HG03575 (cell line): Measurements from ENCODE around the gene NUDT7.

Experiments
- ATAC-seq: cut with Tn5 transposase; IDR thresholded peaks from one replicate; pipeline ENCODE4 v1.9.1; 2021; ENCODE audit not compliant: unreplicated experiment, insufficient number of reproducible peaks, low FRiP score; ENCODE audit errors: extremely low read depth

Gene NUDT7

GRCh38 chr16:77722309-77723107 is at the start of gene NUDT7:
TSS of gene NUDT7 (plus strand) at chr16:77722514. CDS start at chr16:77722583, 69 bp downstream.
- peak; percentile 51 for ATAC-seq

DNA sequence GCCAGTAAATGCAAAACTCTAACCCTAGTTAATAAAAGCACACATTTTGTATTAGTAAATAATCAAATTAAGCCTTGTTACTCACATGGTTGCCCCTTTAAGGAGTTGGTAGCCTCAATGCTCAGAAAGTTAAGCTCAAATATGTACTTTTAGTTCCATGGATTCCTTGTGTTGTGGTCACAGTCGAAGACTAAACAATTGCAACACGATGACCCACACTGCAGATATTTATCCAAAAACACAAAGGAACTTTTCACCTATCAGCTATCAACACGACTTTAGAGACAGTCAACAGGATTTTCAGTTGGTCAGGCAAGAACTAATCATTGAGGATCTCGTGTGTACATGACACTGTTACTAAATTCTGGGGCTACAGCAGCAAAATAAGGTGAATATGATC is 47.4 kb upstream of the NUDT7 start:
- ATAC-seq, result no peak

DNA sequence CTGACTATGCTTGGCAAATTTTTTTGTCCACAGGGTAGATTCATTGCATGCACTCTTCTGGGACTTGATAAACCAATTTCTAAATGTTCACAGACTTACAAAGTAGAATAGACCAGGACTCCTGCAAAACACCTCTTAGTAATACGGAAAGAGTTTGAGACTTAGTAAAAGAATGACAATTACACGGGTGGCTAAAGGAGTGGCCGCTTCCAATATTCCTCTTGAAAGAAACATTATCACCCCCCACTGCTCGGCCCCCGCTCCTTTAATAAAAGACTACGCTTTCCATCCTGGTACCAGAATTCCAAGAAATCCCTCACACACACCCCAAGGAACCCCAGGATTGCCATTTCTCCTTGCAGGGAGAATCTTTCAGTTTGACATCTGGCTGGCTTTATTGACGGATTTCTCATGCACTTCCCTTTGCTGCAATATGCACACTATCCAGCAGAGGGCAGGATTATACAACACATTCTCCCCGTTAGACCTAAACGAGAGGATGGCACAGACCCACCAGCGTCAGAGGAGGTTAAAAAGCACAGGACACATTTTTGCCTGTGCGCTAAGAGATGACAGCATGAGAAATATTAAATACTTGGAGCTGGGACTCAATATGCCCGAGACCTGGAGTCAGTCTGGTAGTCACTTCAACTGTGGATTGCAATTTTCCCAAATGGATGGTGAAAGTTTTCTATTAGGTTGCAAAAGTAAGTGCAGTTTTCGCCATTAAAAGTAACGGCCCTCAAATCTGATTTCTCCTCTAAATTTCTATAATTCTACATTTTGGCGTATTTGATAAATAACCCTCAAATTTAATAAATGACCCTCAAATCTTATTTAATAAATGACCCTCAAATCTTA is 46.6 kb upstream of the NUDT7 start:
- no peak for ATAC-seq

- no peak for ATAC-seq
Measured at GRCh38 chr16:77677129-77677528, 45.2 kb upstream of the NUDT7 start.

DNA sequence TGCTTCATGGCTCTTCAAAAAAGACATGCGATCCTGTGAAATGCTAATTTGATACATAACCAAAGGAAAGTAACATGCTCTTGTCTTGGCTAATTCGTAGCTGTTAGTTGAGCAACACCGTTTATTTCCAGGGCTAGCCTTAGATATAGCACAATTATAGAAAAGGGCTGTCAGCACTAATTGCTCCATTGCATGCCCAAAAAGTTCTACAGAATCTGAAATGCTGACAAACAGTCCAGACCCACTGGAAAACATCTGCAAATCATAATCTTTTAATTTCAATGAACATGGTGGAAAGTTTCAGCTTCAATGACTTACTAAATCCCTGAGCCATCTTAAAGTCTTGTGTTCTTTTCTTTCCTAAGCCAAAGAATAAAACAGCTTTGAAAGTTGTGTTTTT is 42.9 kb upstream of the NUDT7 start:
- no peak for ATAC-seq

DNA sequence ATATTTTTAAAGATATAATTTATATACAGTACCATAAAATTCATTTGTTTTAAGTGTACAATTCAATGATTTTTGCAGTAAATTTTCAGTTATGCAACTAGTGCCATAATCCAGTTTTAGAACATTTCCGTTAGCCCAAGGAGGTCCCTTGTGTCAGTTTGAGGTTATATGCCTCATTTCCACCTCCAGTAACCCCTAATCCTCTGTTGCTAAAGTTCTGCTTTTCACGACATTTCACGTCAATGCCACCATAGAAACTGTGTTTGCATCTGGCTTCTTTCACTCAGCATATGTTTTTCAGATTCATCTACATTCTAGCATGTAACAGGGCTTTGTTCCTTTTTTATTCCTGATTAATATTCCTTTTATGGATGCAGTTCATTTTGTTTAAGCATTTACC is 42.4 kb upstream of the NUDT7 start:
- no peak for ATAC-seq

GRCh38 chr16:77680496-77680895 is 41.8 kb upstream of the NUDT7 start:
- no peak for ATAC-seq

GRCh38 chr16:77682586-77682985 is 39.7 kb upstream of the NUDT7 start:
- ATAC-seq, result no peak

DNA sequence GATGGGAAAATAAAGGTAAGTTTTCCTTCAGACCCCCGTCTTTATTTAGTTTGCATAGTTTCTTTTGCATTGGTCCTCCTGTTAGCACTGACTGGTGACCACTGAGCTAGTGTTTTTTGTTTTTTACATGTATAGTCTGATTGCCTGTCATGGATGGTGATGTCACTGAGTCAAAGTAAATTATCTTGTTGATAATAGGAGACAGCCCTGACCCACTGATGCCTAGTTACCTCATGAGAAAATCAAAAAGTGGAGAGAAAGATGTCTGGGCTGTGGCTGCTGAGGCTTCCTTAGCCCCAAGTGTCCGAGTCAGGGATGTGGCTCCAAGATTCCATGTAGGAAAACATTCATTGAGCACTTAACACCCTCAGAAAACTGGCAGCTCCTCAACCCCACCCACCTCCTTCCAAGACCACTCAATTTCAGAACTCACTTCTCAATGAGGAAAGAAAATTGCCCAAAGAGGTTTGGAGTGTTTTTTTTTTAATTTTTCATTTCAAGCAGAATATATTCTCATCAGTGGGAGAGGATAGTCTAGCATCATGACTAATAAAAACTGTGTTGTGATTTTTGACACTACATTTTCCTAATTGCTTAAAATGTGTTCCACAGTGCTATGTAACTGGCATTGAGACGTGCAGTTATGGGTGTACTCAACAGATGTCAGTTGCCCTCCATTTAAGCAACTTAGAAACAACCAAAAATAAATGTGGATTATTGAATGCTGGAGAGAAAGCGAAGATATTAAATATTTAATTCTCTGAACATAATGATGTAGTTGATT is 38.7 kb upstream of the NUDT7 start:
- ATAC-seq, result no peak

GRCh38 chr16:77684181-77684526 is 38.2 kb upstream of the NUDT7 start:
- no peak for ATAC-seq

DNA sequence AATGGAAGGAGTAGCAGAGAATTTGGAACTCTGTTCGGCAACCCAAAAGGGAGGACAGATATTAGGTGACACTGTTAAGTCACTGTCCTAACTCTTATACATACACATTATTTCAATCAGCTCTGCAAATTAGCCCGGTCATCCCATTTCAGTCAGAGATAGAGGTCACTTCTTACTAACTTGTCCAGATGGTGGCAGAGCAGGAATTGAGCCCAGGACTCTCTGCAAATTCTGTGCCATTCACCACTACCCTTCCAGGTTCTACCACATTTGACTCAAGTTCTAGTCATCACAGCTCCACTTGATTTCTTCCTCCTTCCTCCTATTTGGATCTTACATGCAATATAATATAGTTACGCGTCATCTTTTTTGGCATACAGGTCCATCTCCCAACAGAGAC is 35.9 kb upstream of the NUDT7 start:
- ATAC-seq, result no peak

GRCh38 chr16:77689971-77690370 is 32.3 kb upstream of the NUDT7 start:
- ATAC-seq, result no peak

GRCh38 chr16:77690416-77690815 is 31.9 kb upstream of the NUDT7 start:
- ATAC-seq, result no peak

- no peak for ATAC-seq
Measured at GRCh38 chr16:77692612-77693011, 29.7 kb upstream of the NUDT7 start.

DNA sequence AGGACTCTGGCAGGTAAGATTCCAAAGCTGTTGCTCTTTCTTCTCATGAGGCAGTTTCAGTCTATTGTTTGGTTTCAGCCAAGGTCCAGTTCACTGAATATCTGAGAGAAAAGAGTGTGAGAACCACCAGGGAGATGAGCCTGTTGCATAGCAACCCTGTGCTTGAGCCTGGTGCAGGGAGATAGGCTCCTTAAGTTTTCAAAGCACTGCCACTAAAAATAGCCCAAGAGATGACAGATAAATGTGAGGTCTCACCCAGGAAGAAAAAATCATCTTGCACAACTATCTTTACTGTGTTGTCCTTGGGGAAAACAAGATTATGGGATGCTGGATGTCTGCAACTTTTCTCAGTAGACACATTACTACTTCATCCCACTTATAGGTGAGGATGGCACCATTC is 26.2 kb upstream of the NUDT7 start:
- ATAC-seq, result no peak

DNA sequence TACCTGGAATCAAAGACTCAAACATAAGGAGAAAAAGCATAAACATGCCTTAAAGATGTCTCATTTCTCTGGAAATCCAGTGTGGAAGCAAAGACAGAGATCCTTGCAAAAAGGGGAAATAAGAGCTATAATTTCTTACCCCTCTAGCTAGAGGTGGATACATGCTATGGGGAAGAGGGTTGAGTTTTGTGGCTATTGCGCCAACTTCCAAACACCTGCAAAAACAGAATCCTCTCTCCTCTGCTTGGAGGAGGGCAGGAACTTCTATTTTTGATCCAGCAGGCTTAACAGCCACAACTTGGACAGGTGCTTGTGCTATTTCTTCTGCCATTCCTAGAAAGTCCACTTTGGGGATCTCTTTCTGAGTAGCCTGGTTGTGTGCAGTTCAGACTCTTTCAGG is 21.5 kb upstream of the NUDT7 start:
- no peak for ATAC-seq

DNA sequence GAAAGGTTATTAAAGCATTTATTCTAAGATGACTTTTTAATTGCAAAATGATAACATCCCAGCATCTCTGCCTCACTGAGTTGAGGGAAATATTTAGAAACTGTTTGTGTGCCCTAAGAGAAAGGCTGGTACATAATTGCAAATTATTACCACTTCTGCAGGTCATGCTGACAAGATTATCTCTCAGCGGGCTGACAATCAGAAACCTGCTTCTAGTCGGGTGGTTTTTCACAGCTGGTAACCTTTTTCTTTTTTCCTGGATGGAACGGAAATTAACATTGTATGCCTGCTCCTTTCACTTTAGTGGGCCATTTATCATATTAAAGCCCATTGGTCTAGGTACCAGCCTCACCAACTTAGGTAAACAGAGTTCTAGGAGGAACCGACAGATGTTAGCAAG is 17.0 kb upstream of the NUDT7 start:
- ATAC-seq, result no peak

DNA sequence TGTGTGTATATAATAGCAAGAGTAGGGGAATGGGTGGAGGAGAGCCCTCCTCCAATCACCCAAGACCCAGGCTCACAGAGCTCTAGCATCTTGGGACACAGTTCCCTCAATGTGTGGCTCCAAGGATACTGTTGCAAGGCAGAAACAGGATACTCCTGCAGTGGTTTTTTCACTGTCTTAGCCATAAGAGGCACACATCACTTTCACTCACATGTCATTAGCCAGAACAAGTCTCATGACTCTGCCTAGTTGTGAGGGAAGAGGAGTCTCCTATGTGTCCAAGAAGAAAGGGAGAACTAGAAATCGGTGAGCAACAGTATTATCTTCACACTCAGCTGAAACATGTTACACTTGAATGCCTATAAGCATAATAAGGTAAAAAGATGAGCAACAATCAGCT is 11.1 kb upstream of the NUDT7 start:
- no peak for ATAC-seq

GRCh38 chr16:77711775-77712174 is 10.5 kb upstream of the NUDT7 start:
- ATAC-seq, result no peak

DNA sequence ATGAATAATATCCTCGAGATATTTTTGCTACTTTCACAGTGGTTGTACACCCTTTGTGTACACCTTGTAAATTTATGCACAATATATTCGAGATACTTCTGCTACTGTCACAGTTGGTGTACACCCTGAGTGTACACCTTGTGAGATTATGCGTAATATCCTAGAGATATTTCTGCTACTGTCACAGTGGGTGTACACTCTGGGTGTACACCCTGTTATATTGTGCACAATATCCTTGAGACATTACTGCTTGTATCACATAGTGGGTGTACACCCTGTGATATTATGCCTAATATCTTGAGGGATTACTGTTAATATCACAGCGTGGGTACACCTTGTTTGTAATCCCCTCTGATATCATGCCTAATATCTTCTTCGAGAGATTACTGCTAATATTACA is 7.2 kb upstream of the NUDT7 start:
- ATAC-seq, result no peak
